Measurements from ENCODE around the gene FTO. TPM values are rescaled to one million over a fixed set of nuclear protein-coding genes. Genes with fewer than 3 reads are reported as not detected.

FTO gene
- total RNA-seq, 1 donor from 2014 or later = 75.6 TPM

DNA sequence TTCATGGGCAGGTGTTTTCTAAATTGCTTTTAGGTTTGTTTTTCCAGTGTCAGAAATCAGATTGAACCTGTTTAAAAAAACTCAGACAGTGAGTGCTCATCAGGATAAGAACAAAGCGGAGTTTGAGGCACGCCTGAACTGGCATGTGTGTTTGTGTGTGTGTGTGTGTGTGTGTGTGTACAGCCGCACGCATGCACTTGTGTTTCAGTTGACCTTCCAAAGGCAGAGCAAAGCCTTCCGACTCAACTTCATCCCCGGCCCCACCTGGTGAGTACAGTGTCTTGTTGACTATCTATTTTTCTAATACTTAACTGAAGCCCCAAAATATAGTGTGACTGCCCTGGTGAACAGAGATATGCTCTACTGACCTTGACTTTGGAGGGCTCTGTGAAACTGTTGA is 357.5 kb downstream of the FTO start:
- Histone ChIP-seq H3K4me1 (no peaks in the 10 kb centered on the region), H3K36me3 (no peaks in the 10 kb centered on the region), H3K27ac (no peak overlapping the region), H3K4me3 (no peak overlapping the region), H3K9me3 (no peaks in the 10 kb centered on the region), H3K27me3 (no peaks in the 10 kb centered on the region)
- intact Hi-C loops (cut with DNase I) = no loop called here
- TF ChIP-seq, protein P1, sequence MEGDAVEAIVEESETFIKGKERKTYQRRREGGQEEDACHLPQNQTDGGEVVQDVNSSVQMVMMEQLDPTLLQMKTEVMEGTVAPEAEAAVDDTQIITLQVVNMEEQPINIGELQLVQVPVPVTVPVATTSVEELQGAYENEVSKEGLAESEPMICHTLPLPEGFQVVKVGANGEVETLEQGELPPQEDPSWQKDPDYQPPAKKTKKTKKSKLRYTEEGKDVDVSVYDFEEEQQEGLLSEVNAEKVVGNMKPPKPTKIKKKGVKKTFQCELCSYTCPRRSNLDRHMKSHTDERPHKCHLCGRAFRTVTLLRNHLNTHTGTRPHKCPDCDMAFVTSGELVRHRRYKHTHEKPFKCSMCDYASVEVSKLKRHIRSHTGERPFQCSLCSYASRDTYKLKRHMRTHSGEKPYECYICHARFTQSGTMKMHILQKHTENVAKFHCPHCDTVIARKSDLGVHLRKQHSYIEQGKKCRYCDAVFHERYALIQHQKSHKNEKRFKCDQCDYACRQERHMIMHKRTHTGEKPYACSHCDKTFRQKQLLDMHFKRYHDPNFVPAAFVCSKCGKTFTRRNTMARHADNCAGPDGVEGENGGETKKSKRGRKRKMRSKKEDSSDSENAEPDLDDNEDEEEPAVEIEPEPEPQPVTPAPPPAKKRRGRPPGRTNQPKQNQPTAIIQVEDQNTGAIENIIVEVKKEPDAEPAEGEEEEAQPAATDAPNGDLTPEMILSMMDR (IDR thresholded peaks at IDR 0.05) = no peak
- ATAC-seq = no peak
- DNase-seq = no peak

DNA sequence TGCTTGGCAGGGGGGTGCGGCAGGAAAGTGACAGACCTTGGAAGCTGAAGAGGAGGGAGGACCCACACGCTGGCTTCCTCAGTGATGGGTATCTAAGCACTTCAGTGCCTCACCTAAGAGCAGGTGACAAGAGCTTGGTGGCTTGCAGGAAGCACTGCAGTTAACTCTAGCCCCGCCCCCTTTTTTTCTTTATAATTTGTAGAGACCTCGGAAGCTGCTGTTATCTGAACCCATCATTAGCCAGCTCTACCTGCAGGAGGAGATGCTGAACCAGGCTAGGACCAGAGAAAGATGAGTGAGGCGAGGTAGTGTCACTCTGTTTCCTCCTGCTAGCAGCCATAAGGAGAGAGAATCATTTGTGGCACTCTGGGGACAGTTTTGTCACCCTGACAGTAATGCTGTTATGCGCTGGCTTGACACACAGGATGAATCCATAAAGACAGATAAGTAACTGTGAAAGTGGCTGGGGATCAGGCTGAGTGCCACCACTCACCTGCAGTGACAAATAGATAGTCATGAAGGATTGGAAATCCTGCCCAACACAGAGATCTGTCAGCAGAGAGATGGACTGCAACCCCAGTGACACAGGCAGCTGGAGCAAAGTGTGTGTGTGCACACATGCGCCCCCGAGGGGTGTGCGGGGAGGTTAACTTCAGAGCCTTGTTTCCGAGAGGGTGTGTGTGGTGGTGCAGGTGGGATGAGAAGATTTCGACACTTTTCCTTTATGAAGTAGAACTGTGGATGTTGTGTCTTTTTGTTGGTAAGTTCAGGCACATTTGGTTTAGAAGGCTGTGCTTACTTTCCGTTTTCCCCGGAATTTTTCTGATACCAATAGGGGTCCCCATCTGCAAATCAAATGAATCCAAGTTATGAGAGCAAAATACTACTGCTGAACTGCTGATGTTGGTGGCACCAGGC is 358.7 kb downstream of the FTO start:
- H3K36me3 ChIP-seq = no peaks in the 10 kb centered on the region
- no peaks in the 10 kb centered on the region for H3K9me3 ChIP-seq
- no peaks in the 10 kb centered on the region for H3K4me1 ChIP-seq
- intact Hi-C loops (cut with DNase I) = no loop called here
- H3K27me3 ChIP-seq = no peaks in the 10 kb centered on the region
- H3K27ac ChIP-seq = no peak overlapping the region
- no peak for DNase-seq
- ATAC-seq = no peak
- TF ChIP-seq, protein P1 (IDR thresholded peaks at IDR 0.05) = no peak
- no peak overlapping the region for H3K4me3 ChIP-seq

DNA sequence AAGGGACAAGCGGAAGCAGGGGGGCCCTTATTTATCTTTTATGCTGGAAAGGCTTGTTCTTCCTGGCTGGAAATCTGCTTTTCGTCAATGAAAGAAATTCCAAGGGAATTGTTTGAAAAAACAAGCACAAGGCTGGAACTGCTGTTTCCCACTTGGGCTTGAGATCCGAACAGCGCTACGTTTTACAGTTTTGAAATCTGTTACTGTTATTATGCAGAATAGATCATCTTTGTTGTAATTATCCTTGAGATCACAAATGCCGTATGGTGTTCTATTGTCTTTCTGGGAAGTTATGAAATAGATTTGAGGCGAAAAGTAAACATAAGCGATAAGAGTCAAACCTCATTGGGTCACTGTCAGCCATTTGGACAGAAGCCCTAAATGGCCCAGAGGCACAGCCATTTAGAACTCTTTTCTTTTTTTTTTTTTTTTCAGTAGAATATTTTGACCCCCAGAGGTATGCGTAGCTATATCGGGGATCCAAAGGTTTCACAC is 359.4 kb downstream of the FTO start:
- no peaks in the 10 kb centered on the region for H3K9me3 ChIP-seq
- no peaks in the 10 kb centered on the region for H3K27me3 ChIP-seq
- intact Hi-C loops (cut with DNase I) = no loop called here
- no peak for ATAC-seq
- DNase-seq = no peak
- no peak overlapping the region for H3K27ac ChIP-seq
- H3K4me3 ChIP-seq = no peak overlapping the region
- no peaks in the 10 kb centered on the region for H3K4me1 ChIP-seq
- TF ChIP-seq, protein P1 (IDR thresholded peaks at IDR 0.05) = no peak
- no peaks in the 10 kb centered on the region for H3K36me3 ChIP-seq

DNA sequence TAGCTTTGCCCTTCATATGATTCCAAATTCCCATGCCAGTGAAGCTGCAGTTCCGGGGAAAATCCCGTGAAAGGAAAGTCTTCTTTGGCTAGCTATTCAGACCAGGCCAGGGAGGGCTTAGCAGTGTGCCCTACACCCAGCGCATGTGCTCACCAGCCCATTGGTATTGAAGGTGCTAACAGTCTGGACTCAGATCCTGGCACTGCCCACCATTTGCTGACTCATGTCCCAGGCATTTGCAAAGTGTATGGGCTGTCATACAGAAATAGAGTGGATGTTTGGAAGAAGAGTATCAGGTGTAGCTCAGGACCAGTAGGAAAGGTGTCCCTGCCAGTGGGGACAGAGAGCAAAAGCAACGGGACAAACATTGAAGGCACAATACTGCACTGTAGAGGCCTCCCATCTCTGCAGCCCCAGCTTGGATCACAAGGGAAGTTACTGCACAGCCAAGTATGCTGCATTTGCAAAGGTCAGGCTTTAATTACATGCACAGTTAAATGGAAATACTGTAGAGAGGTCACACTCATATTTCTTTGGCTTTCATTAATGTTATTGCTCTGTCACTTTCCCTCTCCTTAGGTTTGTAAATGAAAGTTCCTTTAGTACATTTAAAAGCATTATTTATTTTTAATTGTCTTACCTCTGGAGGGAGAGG is 362.6 kb downstream of the FTO start:
- H3K4me1 ChIP-seq = no peaks in the 10 kb centered on the region
- DNase-seq (no peak), ATAC-seq (peak; percentile 34)
- H3K4me3 ChIP-seq = no peak overlapping the region
- H3K27me3 ChIP-seq = no peaks in the 10 kb centered on the region
- H3K9me3 ChIP-seq = no peaks in the 10 kb centered on the region
- TF ChIP-seq, protein P1 (IDR thresholded peaks at IDR 0.05) = no peak
- intact Hi-C loops (cut with DNase I) = no loop called here
- H3K36me3 ChIP-seq = no peaks in the 10 kb centered on the region
- no peak overlapping the region for H3K27ac ChIP-seq

DNA sequence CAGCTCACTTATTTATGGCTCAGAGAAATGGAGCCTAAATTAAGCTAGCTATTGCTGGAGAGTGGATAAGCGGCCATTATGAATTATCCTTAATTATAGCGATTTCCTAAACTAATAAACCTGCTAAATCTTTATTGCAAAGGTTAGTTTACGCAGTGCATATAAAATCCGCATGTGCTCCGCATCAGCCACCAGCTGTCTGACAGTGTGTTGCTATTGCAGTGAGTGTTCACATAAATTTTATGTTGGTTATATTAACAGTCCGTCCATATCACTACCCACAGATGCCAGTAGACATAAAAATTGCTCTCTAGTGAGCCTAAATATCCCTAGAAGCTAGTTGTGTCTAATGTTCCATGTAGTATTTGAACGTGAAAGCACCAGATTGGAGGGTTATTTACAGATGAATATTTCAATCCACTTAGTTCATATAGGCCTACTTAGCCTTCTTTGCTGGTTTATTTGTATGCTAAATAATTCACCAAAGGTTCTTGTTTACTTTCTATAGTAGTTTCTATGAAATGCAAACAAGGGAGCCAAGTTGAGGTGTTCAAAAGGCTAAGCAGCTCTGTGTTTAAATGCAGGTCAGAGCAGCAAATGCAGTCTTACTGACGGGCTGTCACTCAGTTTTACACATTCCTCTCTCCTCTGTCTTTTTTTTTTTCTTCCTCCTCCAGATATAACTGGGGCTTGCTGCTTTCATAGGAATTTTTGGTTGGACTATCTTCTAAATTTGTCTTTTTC is 363.5 kb downstream of the FTO start:
- H3K4me3 ChIP-seq = no peak overlapping the region
- intact Hi-C loops (cut with DNase I) = no loop called here
- TF ChIP-seq, protein P1 (IDR thresholded peaks at IDR 0.05) = no peak
- no peak for DNase-seq
- no peaks in the 10 kb centered on the region for H3K36me3 ChIP-seq
- no peaks in the 10 kb centered on the region for H3K4me1 ChIP-seq
- H3K27me3 ChIP-seq = no peaks in the 10 kb centered on the region
- H3K9me3 ChIP-seq = no peaks in the 10 kb centered on the region
- ATAC-seq = no peak
- H3K27ac ChIP-seq = no peak overlapping the region

Measured in upper lobe of right lung (tissue), 1 donor.